Measurements from ENCODE around the gene SPATA3.

The SPATA3 gene

GRCh38 chr2:231049286-231050017 lies 53.5 kb downstream of the SPATA3 start:
- Mint-ChIP-seq H3K36me3 (no peaks in the 10 kb centered on the region), H3K27ac (no peak overlapping the region), H3K27me3 (peaks cover 6% of the 10 kb centered on the region), H3K9me3 (no peaks in the 10 kb centered on the region), H3K4me3 (no peak overlapping the region), H3K4me1 (peaks cover 10% of the 10 kb centered on the region)
- DNase-seq (ENCODE audit: low spot score in 2 of 2) (no peak), ATAC-seq (ENCODE audit: low read depth) (no peak)

GRCh38 chr2:231050018-231050901 lies 54.3 kb downstream of the SPATA3 start:
- Mint-ChIP-seq H3K27ac (no peak overlapping the region), H3K27me3 (peaks cover 6% of the 10 kb centered on the region), H3K4me3 (no peak overlapping the region), H3K4me1 (peaks cover 10% of the 10 kb centered on the region), H3K9me3 (no peaks in the 10 kb centered on the region), H3K36me3 (no peaks in the 10 kb centered on the region)
- DNase-seq (ENCODE audit: low spot score in 2 of 2): no peak
- ATAC-seq (ENCODE audit: low read depth): no peak

GRCh38 chr2:231051116-231051515 lies 55.2 kb downstream of the SPATA3 start:
- peaks cover 10% of the 10 kb centered on the region for H3K4me1 Mint-ChIP-seq
- H3K27ac Mint-ChIP-seq: no peak overlapping the region
- H3K36me3 Mint-ChIP-seq: no peaks in the 10 kb centered on the region
- no peaks in the 10 kb centered on the region for H3K9me3 Mint-ChIP-seq
- H3K27me3 Mint-ChIP-seq: peaks cover 6% of the 10 kb centered on the region
- DNase-seq (ENCODE audit: low spot score in 2 of 2): no peak
- ATAC-seq (ENCODE audit: low read depth): no peak
- no peak overlapping the region for H3K4me3 Mint-ChIP-seq

- peak; percentile 65 for ATAC-seq (ENCODE audit: low read depth)
- Mint-ChIP-seq H3K36me3 (no peaks in the 10 kb centered on the region), H3K4me3 (peak overlapping the region; percentile 95), H3K27ac (no peak overlapping the region), H3K27me3 (peaks cover 6% of the 10 kb centered on the region), H3K4me1 (peaks cover 13% of the 10 kb centered on the region), H3K9me3 (no peaks in the 10 kb centered on the region)
- DNase-seq (ENCODE audit: low spot score in 2 of 2): peak; percentile 73 to 75
Observed at GRCh38 chr2:231052494-231053451, 56.9 kb downstream of the SPATA3 start.

- Mint-ChIP-seq H3K4me1 (peaks cover 23% of the 10 kb centered on the region), H3K4me3 (no peak overlapping the region)
- no peak for ATAC-seq (ENCODE audit: low read depth)
Observed at GRCh38 chr2:231053846-231054245, 57.9 kb downstream of the SPATA3 start.

GRCh38 chr2:231056453-231057416 lies 60.8 kb downstream of the SPATA3 start, which contains the start of gene PSMD1:
TSS of gene PSMD1 (plus strand) at chr2:231056867. CDS start at chr2:231057026, 159 bp downstream.
- Mint-ChIP-seq H3K4me1 (peaks cover 34% of the 10 kb centered on the region), H3K27me3 (peaks cover 6% of the 10 kb centered on the region), H3K27ac (peak within 1 kb of the TSS; percentile 98), H3K9me3 (no peaks in the 10 kb centered on the region), H3K4me3 (peak within 1 kb of the TSS; percentile 100), H3K36me3 (peaks cover 1% of the 10 kb centered on the region)
- ATAC-seq (ENCODE audit: low read depth) (peak; percentile 81), DNase-seq (ENCODE audit: low spot score in 2 of 2) (peak; percentile 97)

More at GRCh38 chr2:231053846-231054245, 57.9 kb downstream of the SPATA3 start:
- no peaks in the 10 kb centered on the region for H3K36me3 Mint-ChIP-seq
- H3K27me3 Mint-ChIP-seq: peaks cover 6% of the 10 kb centered on the region
- no peak for DNase-seq (ENCODE audit: low spot score in 2 of 2)
- no peak overlapping the region for H3K27ac Mint-ChIP-seq
- H3K9me3 Mint-ChIP-seq: no peaks in the 10 kb centered on the region

GRCh38 chr2:231057590-231057989 lies 61.7 kb downstream of the SPATA3 start:
- ATAC-seq (ENCODE audit: low read depth) (no peak), DNase-seq (ENCODE audit: low spot score in 2 of 2) (no peak)
- Mint-ChIP-seq H3K4me1 (peaks cover 32% of the 10 kb centered on the region), H3K27ac (peak overlapping the region; percentile 98), H3K36me3 (peaks cover 6% of the 10 kb centered on the region), H3K9me3 (no peaks in the 10 kb centered on the region), H3K4me3 (peak overlapping the region; percentile 100), H3K27me3 (peaks cover 6% of the 10 kb centered on the region)
